Smooth muscle cell (in vitro differentiated cells): ENCODE results near the gene FILIP1L. TPM values are rescaled to one million over a fixed set of nuclear protein-coding genes. Genes with fewer than 3 reads are reported as not detected.

ENCODE experiments used
- DNase-seq: peaks from one replicate; lab custom pipeline; 2025; ENCODE audit not compliant: unreplicated experiment; lab: John Stamatoyannopoulos, UW
- H2AFZ ChIP-seq: fragments of 200-600 bp; sonication (generic); 2 replicates; pipeline ENCODE4 v1.6.0; 2016; ENCODE audit warnings: antibody characterized with exemption, low read depth, mild to moderate bottlenecking
- H3F3A ChIP-seq: fragments of 200-600 bp; sonication (generic); 2 replicates; pipeline ENCODE4 v1.6.0; 2017; ENCODE audit warnings: antibody characterized with exemption, low read depth
- H3K27ac ChIP-seq: fragments of 200-600 bp; sonication (generic); 2 replicates; pipeline ENCODE4 v1.5.1; 2016; ENCODE audit warnings: low read depth, mild to moderate bottlenecking
- H3K27me3 ChIP-seq: fragments of 200-600 bp; sonication (generic); 2 replicates; pipeline ENCODE4 v1.6.1; 2016; ENCODE audit warnings: low read depth, mild to moderate bottlenecking
- H3K36me3 ChIP-seq: fragments of 200-600 bp; sonication (generic); 2 replicates; pipeline ENCODE4 v1.5.1; 2016; ENCODE audit warnings: low read depth
- H3K4me1 ChIP-seq: fragments of 200-600 bp; sonication (generic); 2 replicates; pipeline ENCODE4 v1.5.1; 2016; ENCODE audit warnings: low read depth
- H3K4me2 ChIP-seq: fragments of 200-600 bp; sonication (generic); 2 replicates; pipeline ENCODE4 v1.6.0; 2016; ENCODE audit warnings: mild to moderate bottlenecking
- H3K4me3 ChIP-seq: fragments of 200-600 bp; sonication (generic); 2 replicates; pipeline ENCODE4 v1.5.1; 2016; ENCODE audit warnings: mild to moderate bottlenecking
- H3K79me2 ChIP-seq: fragments of 200-600 bp; sonication (generic); 2 replicates; pipeline ENCODE4 v1.6.0; 2016; ENCODE audit warnings: low read depth, mild to moderate bottlenecking
- H3K9ac ChIP-seq: fragments of 200-600 bp; sonication (generic); 2 replicates; pipeline ENCODE4 v1.6.0; 2016; ENCODE audit warnings: low read depth
- H3K9me3 ChIP-seq: fragments of 200-600 bp; sonication (generic); replicated peaks from 2 replicates; pipeline ENCODE4 v1.5.1; 2016; ENCODE audit warnings: low read depth
- H4K20me1 ChIP-seq: fragments of 200-600 bp; sonication (generic); 2 replicates; pipeline ENCODE4 v1.6.0; 2016; ENCODE audit warnings: low read depth
- CTCF ChIP-seq: fragments of 200-600 bp; sonication (generic); IDR thresholded peaks from 2 replicates; pipeline ENCODE4 v1.5.1; 2017; ENCODE audit warnings: borderline replicate concordance, mild to moderate bottlenecking, antibody characterized with exemption; ENCODE audit not compliant: insufficient read depth, poor library complexity, severe bottlenecking
- WGBS: methylation state at CpG from one replicate; pipeline ENCODE4 v1.1.7; 2016; ENCODE audit warnings: low lambda C conversion rate; 5-methylcytosine and 5-hydroxymethylcytosine counted together
- polyA plus RNA-seq: library from polyadenylated mRNA; unstranded; fragments of >200 nt; fragmentation: Nextera tagmentation; extraction: Ambion mirVana; gene quantifications from 2 replicates; pipeline ENCODE4 v1.2.1, GENCODE V29; 2016
- total RNA-seq: library from RNA; depleted of rRNA; stranded (reverse); fragments of >200 nt; gene quantifications from 2 replicates; pipeline ENCODE4 v1.2.3, GENCODE V29; 2014

FILIP1L gene
- total and polyA plus RNA-seq, 2 experiments from 2014 or later = 56.2 to 104 TPM

- Histone ChIP-seq H3K4me2 (no peak overlapping the region), H3K4me3 (no peak overlapping the region), H3K4me1 (no peaks in the 10 kb centered on the region), H2AFZ (no peak overlapping the region), H3K9ac (no peak overlapping the region), H3K27ac (no peak overlapping the region), H4K20me1 (no peaks in the 10 kb centered on the region), H3K36me3 (no peaks in the 10 kb centered on the region), H3K9me3 (no peaks in the 10 kb centered on the region), H3F3A (no peaks in the 10 kb centered on the region), H3K79me2 (peaks cover 22% of the 10 kb centered on the region), H3K27me3 (no peaks in the 10 kb centered on the region)
- no peak for TF ChIP-seq CTCF
- WGBS = 93% methylated on average over 3 of the region's 3 CpGs
- no peak for DNase-seq
These were observed 277.6 kb downstream of the FILIP1L start for GRCh38 chr3:99836681-99837080.

GRCh38 chr3:99834211-99834957 is 279.9 kb downstream of the FILIP1L start:
- Histone ChIP-seq H4K20me1 (no peaks in the 10 kb centered on the region), H3K27ac (no peak overlapping the region), H3K4me3 (no peak overlapping the region), H2AFZ (no peak overlapping the region), H3K36me3 (no peaks in the 10 kb centered on the region), H3K9me3 (no peaks in the 10 kb centered on the region), H3F3A (no peaks in the 10 kb centered on the region), H3K79me2 (peaks cover 22% of the 10 kb centered on the region), H3K27me3 (no peaks in the 10 kb centered on the region), H3K9ac (no peak overlapping the region), H3K4me1 (no peaks in the 10 kb centered on the region), H3K4me2 (peak overlapping the region; percentile 8)
- DNase-seq = no peak
- 95% methylated on average over 2 of the region's 2 CpGs for WGBS
- no peak for TF ChIP-seq CTCF

- Histone ChIP-seq H4K20me1 (no peaks in the 10 kb centered on the region), H3F3A (no peaks in the 10 kb centered on the region), H3K36me3 (no peaks in the 10 kb centered on the region), H3K4me1 (no peaks in the 10 kb centered on the region), H3K4me3 (no peak overlapping the region), H3K4me2 (peak overlapping the region; percentile 8), H3K27me3 (no peaks in the 10 kb centered on the region), H3K27ac (peak overlapping the region; percentile 28), H3K9me3 (no peaks in the 10 kb centered on the region), H2AFZ (no peak overlapping the region), H3K79me2 (peaks cover 24% of the 10 kb centered on the region), H3K9ac (no peak overlapping the region)
- no peak for DNase-seq
- 80% methylated on average over 4 of the region's 4 CpGs for WGBS
- no peak for TF ChIP-seq CTCF
These were observed 280.6 kb downstream of the FILIP1L start for GRCh38 chr3:99833617-99834205.

GRCh38 chr3:99829844-99830243 is 284.5 kb downstream of the FILIP1L start:
- Histone ChIP-seq H3K36me3 (no peaks in the 10 kb centered on the region), H3K27ac (no peak overlapping the region), H3K9ac (no peak overlapping the region), H4K20me1 (no peaks in the 10 kb centered on the region), H3K4me1 (no peaks in the 10 kb centered on the region), H3K4me2 (no peak overlapping the region), H3K4me3 (no peak overlapping the region), H3F3A (no peaks in the 10 kb centered on the region), H3K27me3 (no peaks in the 10 kb centered on the region), H2AFZ (no peak overlapping the region), H3K9me3 (no peaks in the 10 kb centered on the region), H3K79me2 (peaks cover 29% of the 10 kb centered on the region)
- no peak for TF ChIP-seq CTCF
- 95% methylated on average over 3 of the region's 3 CpGs for WGBS
- no peak for DNase-seq
